AG08396 (cell line): Measurements from ENCODE around the gene TTI1.

ENCODE experiments used
- DNase-seq: peaks from one replicate; pipeline ENCODE4 v3.0.0; 2012; ENCODE audit warnings: low spot score, mixed read lengths

TTI1 gene

DNA sequence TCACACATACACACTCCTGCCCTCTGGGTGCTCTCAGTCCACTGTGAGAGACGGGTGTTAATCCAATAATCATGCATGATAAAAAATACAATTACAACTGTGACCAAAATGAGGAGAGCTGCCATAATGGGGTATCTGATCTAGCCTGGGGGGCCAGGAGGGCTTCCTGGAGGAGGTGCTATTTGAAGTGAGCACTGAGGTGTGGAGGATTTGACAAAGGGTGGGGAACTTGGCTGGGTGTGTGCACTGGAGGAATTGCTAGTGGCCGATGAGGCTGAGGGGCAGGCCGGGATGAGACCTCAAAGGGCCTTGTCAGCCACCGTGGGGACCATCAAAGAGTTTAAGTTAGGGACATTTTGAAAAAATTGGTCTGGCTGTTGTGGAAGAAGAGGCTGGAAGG is 95.6 kb downstream of the TTI1 start:
- no peak for DNase-seq

DNA sequence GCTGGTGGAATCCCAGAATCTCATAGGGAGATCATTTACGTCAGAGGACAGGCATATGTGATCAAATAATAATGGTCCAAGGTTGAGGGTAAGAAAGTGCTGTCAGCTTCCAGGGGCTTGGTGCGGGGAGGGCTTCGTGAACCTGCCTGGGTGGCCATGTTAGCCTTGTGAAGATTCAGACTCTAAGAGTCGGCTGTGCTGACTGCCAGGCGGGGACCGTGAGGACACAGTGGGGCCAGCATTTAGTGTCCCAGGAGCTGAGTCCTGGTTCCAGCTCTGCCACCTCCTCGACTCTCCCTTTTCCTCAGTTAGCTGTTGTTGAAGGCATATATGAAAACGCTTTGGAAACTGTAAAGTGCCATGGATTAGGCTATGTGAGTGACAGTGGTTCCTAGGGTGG is 96.8 kb downstream of the TTI1 start:
- no peak for DNase-seq

DNA sequence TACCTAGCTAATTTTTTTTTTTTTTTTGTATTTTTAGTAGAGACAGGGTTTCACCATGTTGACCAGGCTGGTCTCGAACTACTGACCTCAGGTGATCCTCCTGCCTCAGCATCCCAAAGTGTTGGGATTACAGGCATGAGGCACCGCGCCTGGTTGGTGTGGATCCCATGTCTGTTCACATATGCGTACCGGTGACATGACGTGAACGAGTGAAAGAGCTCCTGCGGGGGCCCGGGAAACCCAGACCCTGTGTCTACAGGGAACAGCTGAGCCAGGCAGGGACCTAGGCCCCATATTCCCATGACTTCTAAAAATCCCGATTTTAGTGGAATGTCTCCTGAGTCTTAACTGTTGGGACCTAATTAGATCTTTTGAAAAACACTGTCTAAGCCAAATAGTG is 97.2 kb downstream of the TTI1 start:
- DNase-seq = no peak

DNA sequence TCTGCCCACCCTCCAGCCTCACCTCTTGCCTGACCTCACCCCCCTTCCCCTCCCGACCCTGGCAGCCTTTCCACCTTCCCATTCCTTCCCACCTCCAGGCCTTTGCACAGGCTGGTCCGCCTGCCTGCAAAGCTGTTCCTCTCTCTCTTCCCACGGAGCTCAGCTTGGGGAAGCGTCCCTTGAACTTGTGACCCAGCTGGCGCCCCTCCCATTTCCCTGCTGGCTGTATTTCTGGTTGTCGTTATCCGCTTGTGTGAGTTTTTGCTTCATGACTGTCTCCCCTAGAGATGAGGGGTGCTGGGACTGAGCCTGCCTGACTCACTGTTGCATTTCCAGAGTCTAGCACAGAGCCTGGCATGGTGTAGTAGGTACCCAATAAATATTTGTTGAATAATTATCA is 97.8 kb downstream of the TTI1 start:
- DNase-seq = no peak

DNA sequence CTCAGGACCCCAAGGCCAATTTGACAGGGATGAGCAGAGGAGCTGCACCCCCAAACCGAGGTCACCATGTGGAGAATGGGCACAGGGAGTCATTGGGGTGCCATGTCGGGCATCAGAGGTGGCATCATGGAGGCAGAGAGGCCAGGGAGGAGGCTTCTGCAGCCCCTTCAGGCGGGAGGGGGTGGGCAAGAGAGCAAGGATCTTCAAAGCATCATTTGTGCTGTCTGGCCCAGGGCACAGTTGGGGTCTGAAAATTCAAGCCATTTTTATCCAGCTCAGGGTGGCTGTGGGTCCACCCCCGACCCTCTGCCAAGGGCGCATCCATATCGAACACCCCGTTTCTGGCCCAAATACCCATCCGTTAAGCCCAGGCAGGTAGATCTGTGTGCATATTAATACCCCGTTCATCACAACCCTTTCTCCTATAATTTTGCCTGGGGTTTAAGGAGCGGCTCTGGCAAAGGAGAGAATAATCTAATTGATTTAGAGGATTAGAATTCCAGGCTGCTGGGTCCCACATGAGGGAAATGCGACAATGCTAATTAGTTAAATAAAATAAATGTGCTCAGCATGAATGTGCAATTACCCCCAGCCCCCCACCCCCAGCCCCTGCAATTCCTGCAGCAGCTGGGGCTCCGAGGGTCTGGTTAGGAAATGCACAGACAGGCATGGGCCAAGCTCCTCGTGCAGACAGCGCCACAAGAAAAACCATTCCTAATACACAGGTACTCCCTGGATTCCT is 98.5 kb downstream of the TTI1 start:
- no peak for DNase-seq

DNA sequence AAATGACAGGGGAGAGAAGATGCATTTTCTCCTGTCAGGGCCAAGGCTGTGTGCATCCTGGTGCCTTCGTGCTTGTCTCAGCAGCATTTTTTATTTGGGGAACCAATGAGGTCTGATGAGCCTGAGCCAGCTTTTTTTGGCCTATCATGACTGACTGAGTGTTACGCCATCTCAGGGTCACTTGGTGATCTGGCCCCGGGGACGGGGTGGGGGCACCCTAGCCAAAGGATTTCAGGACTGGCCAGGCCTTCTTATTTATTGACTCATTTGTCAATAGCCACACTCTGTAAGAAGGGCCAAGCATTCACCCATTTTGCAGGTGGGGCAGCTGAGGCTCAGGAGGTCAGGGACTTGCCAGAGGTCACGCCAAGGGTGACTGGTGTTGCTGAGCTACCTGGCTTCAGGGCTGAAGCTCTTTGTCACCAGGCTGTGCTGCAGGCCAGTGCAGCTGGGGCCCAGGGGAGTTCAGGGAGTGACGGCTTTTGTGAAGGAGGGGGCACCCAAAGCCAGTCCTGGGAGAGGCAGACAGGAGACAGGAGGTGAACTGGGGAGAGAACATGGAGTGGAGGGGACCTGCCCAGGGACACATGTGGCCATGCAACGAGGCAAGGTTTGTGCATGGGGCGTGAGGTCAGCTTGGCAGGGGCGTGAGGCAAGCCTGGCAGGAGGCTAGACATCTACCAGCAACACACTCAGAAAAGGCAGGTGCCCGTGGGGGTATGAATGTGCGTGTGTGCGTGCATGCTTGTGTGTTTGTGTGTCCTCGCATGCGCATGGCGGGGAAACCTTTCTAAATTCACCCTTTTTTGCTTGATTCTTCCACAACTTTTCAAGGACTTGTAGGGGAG is 99.2 kb downstream of the TTI1 start:
- no peak for DNase-seq
